Duodenal mucosa (tissue), 2 donors: ENCODE data around the gene PPIG.
"Not testable (repeated sequence)": the region's sequence is repeated elsewhere in the genome, so short reads cannot be mapped to it uniquely, and the experiment has no call there.

ENCODE experiments used
- H3K27ac ChIP-seq: one replicate; pipeline ENCODE4 v1.7.0; 2013; ENCODE audit warnings: low read depth, low read length
- H3K27me3 ChIP-seq, 2 donors: one replicate each; pipeline ENCODE4 v1.7.0; 2013; ENCODE audit warnings: low read length in 2 of 2, control low read depth in 1 of 2; ENCODE audit not compliant: insufficient read depth in 2 of 2, control insufficient read depth in 1 of 2
- H3K36me3 ChIP-seq, 2 donors: one replicate each; pipeline ENCODE4 v1.7.0; 2013; ENCODE audit warnings: low read length in 2 of 2, control low read depth in 1 of 2; ENCODE audit not compliant: insufficient read depth in 2 of 2, control insufficient read depth in 1 of 2
- H3K4me1 ChIP-seq, 2 donors: one replicate each; pipeline ENCODE4 v1.7.0; 2013; ENCODE audit warnings: low read length in 2 of 2, control low read depth in 1 of 2; ENCODE audit not compliant: insufficient read depth in 2 of 2, control insufficient read depth in 1 of 2
- H3K4me3 ChIP-seq, 2 donors: one replicate each; pipeline ENCODE4 v1.7.0; 2013; ENCODE audit warnings: low read length in 2 of 2, low read depth in 1 of 2
- H3K9ac ChIP-seq, 2 donors: one replicate each; pipeline ENCODE4 v1.7.0; 2013; ENCODE audit warnings: low read length in 2 of 2, low read depth in 1 of 2
- H3K9me3 ChIP-seq, 2 donors: one replicate each; pipeline ENCODE4 v1.7.0; 2013; ENCODE audit warnings: low read length in 2 of 2, control low read depth in 1 of 2; ENCODE audit not compliant: control insufficient read depth in 1 of 2

Gene PPIG

GRCh38 chr2:169687943-169688342 is 103.8 kb downstream of the PPIG start:
- not testable (repeated sequence) for H3K36me3 ChIP-seq, H3K27me3 ChIP-seq, H3K9ac ChIP-seq, H3K4me3 ChIP-seq, H3K27ac ChIP-seq, H3K9me3 ChIP-seq, H3K4me1 ChIP-seq

GRCh38 chr2:169690958-169691357 is 106.8 kb downstream of the PPIG start:
- Histone ChIP-seq H3K27ac (no peak overlapping the region), H3K9me3 (no peaks in the 10 kb centered on the region), H3K9ac (no peak overlapping the region), H3K4me1 (peaks cover 4 to 10% of the 10 kb centered on the region in 2 donors), H3K27me3 (peaks cover 0 to 3% of the 10 kb centered on the region in 2 donors), H3K4me3 (no peak overlapping the region), H3K36me3 (no peaks in the 10 kb centered on the region)
